Measurements from ENCODE around the gene MYOM1. TPM values are rescaled to one million over a fixed set of nuclear protein-coding genes. Genes with fewer than 3 reads are reported as not detected.

The MYOM1 gene
- total RNA-seq, 1 donor from 2014 or later, result 4.9 TPM

GRCh38 chr18:3150688-3151087 is 69.1 kb downstream of the MYOM1 start:
- ChIA-PET CTCF (interaction anchor here (1.3 to 4.3 kb wide), 2 partner anchors 96 to 166 kb away, joined by 6 to 67 read pairs; partner anchors contain the start of gene MYL12A), POLR2A (interaction anchor here (1.3 to 1.6 kb wide), 3 partner anchors 27 to 96 kb away, joined by 7 to 18 read pairs (median 8); no protein-coding TSS in a partner anchor)
- H3K36me3 Mint-ChIP-seq (ENCODE audit: low read depth), result no peaks in the 10 kb centered on the region
- TF ChIP-seq CTCF (IDR thresholded peaks at IDR 0.05), result no peak
- H3K4me3 Mint-ChIP-seq, result no peak overlapping the region
- intact Hi-C loops (cut with micrococcal nuclease), result loop anchor here (1.0 to 2.0 kb wide), 4 partner anchors 28 to 218 kb away; no protein-coding TSS in a partner anchor
- H3K9me3 Mint-ChIP-seq, result no peaks in the 10 kb centered on the region
- no peak overlapping the region for H3K27ac Mint-ChIP-seq
- DNase-seq (no peak), ATAC-seq (ENCODE audit: low read depth) (no peak)
- peaks cover 2% of the 10 kb centered on the region for H3K4me1 Mint-ChIP-seq
- no peaks in the 10 kb centered on the region for H3K27me3 Mint-ChIP-seq

DNA sequence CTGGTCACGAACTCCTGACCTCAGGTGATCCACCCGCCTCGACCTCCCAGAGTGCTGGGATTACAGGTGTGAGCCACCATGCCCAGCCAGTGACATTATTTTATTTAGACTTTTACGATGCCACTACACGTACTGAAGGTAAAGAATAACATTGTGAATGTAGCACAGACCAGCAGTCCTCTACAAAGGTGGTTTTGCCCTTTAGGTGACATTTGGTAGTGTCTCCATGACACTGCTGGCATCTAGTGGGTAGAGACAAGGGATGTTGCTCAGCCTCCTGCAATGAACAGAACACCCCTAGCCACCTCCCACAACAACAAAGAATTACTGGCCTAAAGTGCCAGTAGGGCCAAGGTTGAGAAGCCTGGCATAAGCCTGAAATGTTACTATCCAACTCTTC is 69.5 kb downstream of the MYOM1 start:
- ChIA-PET POLR2A (no interaction called here), CTCF (interaction anchor here (4.3 kb wide), 1 partner anchor 96 kb away, joined by 67 read pairs; the partner anchor contains the start of gene MYL12A)
- intact Hi-C loops (cut with micrococcal nuclease), result loop anchor here (2.0 kb wide), 1 partner anchor 155 kb away; no protein-coding TSS in a partner anchor
- Mint-ChIP-seq H3K4me1 (peaks cover 2% of the 10 kb centered on the region), H3K9me3 (no peaks in the 10 kb centered on the region), H3K27me3 (no peaks in the 10 kb centered on the region), H3K36me3 (ENCODE audit: low read depth) (no peaks in the 10 kb centered on the region), H3K4me3 (no peak overlapping the region), H3K27ac (no peak overlapping the region)
- ATAC-seq (ENCODE audit: low read depth), result no peak
- no peak for DNase-seq
- no peak for TF ChIP-seq CTCF (IDR thresholded peaks at IDR 0.05)

DNA sequence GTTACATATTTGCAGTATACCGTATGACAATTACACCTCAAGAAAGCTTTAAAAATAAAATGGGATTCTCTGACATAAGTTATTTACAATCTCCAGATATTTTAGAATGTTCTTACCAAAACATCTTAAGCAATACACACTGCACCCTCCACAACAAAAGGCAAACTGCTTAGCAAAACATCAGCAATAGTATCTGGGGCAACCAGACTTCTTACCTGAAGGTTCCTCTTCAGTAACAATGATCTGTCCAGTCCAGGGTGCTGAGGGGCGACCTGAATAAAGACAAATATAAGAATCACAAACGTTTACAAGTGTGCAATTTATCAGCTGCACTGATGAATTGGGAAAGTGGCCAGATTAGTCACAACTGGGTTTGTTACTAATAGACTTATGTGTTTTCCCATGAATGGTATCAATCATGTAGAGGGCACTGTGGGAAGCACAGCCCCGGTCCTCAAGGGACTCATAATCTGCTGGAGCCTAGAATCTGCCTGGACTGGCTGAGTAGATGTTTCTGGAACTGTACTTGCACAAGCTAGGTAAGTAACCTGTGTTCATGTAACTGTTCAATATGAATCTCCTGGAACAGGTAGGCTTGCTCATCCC is 70.7 kb downstream of the MYOM1 start:
- DNase-seq (no peak), ATAC-seq (ENCODE audit: low read depth) (no peak)
- Mint-ChIP-seq H3K4me1 (peaks cover 2% of the 10 kb centered on the region), H3K36me3 (ENCODE audit: low read depth) (no peaks in the 10 kb centered on the region), H3K27me3 (no peaks in the 10 kb centered on the region), H3K4me3 (no peak overlapping the region), H3K9me3 (no peaks in the 10 kb centered on the region), H3K27ac (no peak overlapping the region)
- ChIA-PET CTCF (interaction anchor here (1.0 to 4.3 kb wide), 4 partner anchors 20 to 155 kb away, joined by 3 to 67 read pairs (median 4); partner anchors contain the start of gene MYL12A), POLR2A (interaction anchor here (0.6 to 0.7 kb wide), 2 partner anchors 20 to 72 kb away, joined by 3 to 6 read pairs; no protein-coding TSS in a partner anchor)
- TF ChIP-seq CTCF (IDR thresholded peaks at IDR 0.05), result no peak
- intact Hi-C loops (cut with micrococcal nuclease), result no loop called here

DNA sequence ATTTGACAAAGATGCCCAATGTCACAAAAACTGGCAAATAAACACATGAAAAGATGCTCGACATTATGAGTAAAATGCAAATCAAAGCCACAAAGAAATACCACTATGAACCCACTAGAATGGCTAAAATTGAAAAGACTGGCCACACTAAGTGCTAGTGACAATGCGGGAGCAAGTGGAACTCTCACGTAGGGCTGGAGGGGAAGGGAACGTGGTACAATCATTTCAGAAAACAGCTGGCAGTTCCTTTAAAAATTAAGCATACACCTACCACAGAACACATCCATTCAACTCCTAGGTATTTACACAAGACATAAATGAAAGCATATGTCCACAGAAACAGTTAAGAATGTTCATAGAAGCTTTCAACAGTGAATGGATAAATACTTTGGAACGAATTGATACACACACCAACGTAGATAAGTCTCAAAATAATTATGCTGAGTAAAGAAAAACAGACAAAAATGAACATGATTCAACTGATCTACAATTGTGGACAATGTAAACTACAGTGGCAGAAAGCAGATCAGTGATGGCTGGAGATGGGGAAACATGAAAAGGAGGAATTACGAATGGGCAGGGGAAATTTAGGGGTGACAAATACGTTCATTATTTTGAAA is 71.7 kb downstream of the MYOM1 start:
- DNase-seq, result no peak
- no peak overlapping the region for H3K27ac Mint-ChIP-seq
- intact Hi-C loops (cut with micrococcal nuclease), result no loop called here
- no peaks in the 10 kb centered on the region for H3K36me3 Mint-ChIP-seq (ENCODE audit: low read depth)
- TF ChIP-seq CTCF (IDR thresholded peaks at IDR 0.05), result no peak
- H3K27me3 Mint-ChIP-seq, result no peaks in the 10 kb centered on the region
- peaks cover 2% of the 10 kb centered on the region for H3K4me1 Mint-ChIP-seq
- POLR2A ChIA-PET, result no interaction called here
- no peak overlapping the region for H3K4me3 Mint-ChIP-seq
- CTCF ChIA-PET, result interaction anchor here (1.2 to 1.6 kb wide), 5 partner anchors 19 to 154 kb away, joined by 3 to 5 read pairs (median 5); no protein-coding TSS in a partner anchor
- no peak for ATAC-seq (ENCODE audit: low read depth)
- H3K9me3 Mint-ChIP-seq, result peaks cover 3% of the 10 kb centered on the region

DNA sequence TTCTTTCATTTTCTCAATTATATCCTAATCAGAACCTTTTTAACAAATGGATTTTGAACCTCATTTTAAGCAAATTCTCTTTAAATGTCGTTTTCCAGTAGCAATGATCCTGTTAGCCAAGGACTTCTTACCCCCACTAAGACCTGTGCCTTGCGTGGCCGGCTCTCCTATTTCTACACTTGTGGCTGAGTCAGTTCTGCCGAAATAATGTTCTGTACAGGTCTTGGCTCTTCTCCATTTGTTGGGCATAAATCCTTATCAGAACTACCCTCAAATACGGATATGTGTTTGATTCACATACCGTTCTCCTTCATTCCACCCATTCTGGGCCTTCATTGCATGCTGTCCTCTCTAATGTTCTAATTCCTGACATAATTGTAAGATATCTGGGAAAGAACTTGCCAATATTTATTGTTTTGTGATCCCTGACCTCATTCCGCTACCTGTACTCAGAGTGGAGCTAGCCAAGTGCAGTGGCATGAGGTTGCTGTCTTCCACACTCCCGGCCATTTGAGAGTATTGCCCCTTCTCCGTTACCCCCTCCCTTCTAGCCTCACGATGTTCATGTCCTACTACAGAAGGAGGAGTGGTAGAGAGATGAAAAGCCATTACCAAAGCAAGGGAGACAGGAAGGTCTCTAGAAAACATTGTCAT is 78.7 kb downstream of the MYOM1 start:
- no peak for DNase-seq
- peaks cover 15% of the 10 kb centered on the region for H3K36me3 Mint-ChIP-seq (ENCODE audit: low read depth)
- H3K4me3 Mint-ChIP-seq, result no peak overlapping the region
- no peak for TF ChIP-seq CTCF (IDR thresholded peaks at IDR 0.05)
- ChIA-PET CTCF (no interaction called here), POLR2A (no interaction called here)
- H3K27ac Mint-ChIP-seq, result no peak overlapping the region
- H3K27me3 Mint-ChIP-seq, result no peaks in the 10 kb centered on the region
- intact Hi-C loops (cut with micrococcal nuclease), result no loop called here
- peaks cover 9% of the 10 kb centered on the region for H3K9me3 Mint-ChIP-seq
- no peaks in the 10 kb centered on the region for H3K4me1 Mint-ChIP-seq
- ATAC-seq (ENCODE audit: low read depth), result no peak
